KOPT-K1 (cell line): ENCODE data around the gene SERAC1.
"Not testable (repeated sequence)": the region's sequence is repeated elsewhere in the genome, so short reads cannot be mapped to it uniquely, and the experiment has no call there.

ENCODE experiments used
- H3K27ac ChIP-seq: fragments of 200-600 bp; sonication (generic); 2 replicates; pipeline ENCODE4 v1.5.1; 2016; ENCODE audit warnings: antibody characterized with exemption, mild to moderate bottlenecking, low read depth, low read length; ENCODE audit not compliant: poor library complexity, severe bottlenecking
- H3K36me3 ChIP-seq: fragments of 200-600 bp; sonication (generic); 2 replicates; pipeline ENCODE4 v1.5.1; 2017; ENCODE audit warnings: antibody characterized with exemption, mild to moderate bottlenecking, low read length, moderate library complexity; ENCODE audit not compliant: insufficient read depth
- H3K9me3 ChIP-seq: fragments of 200-600 bp; sonication (generic); 2 replicates; pipeline ENCODE4 v1.5.1; 2017; ENCODE audit warnings: antibody characterized with exemption, low read length, mild to moderate bottlenecking; ENCODE audit not compliant: insufficient read depth, poor library complexity, severe bottlenecking

The SERAC1 gene

DNA sequence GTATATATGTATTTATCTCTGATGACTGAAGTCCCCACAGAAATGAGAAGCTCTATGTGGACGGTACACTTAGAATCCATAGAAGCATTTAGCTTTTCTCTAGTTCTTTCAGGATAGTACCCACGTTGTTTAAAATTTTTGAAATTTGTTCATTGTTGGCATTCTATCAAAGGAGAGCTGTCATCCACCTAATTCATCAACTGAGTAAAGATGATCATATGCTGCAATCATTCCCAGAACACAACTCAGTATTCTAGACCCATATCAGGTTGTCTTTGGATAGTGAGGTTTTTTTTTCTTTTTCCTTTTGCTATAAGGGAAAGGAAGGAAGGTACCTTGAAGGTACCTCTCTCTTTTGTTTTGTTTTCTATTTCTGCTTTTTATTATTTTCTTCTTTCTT, 9.3 kb downstream of the SERAC1 start:
- H3K36me3 ChIP-seq, result peaks cover 9% of the 10 kb centered on the region
- H3K9me3 ChIP-seq, result no peaks in the 10 kb centered on the region
- H3K27ac ChIP-seq, result no peak overlapping the region

GRCh38 chr6:158158123-158158522, 9.9 kb downstream of the SERAC1 start:
- Histone ChIP-seq H3K9me3 (no peaks in the 10 kb centered on the region), H3K27ac (no peak overlapping the region)

DNA sequence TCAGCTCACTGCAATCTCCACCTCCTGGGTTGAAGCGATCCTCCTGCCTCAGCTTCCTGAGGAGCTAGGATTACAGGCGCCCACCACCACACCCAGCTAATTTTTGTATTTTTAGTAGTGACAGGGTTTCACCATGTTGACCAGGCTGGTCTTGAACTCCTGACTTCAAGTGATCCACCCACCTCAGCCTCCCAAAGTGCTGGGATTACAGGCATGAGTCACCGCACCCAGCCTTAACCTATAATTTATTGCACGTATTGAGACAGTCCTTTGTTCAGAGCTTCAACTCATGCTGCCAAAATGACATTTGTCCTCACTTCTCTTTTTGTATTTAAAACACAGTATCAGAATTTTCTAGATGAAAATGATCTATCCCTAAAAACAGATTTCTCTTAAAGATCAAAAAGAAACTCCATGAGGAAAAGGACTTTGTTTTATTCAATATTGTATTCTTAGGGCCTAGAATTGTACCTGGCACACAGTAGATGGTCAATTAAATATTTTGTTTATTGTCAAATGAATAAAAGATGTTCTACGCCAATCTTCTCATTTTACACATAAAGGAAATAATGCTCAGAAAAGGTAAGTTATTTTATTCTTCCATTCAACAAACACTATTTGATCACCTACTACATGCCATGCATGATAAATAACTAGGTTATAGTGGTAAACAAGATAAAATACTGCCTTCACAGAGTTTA, 10.8 kb downstream of the SERAC1 start:
- no peak overlapping the region for H3K27ac ChIP-seq
- H3K9me3 ChIP-seq, result no peaks in the 10 kb centered on the region
- peaks cover 9% of the 10 kb centered on the region for H3K36me3 ChIP-seq

More at GRCh38 chr6:158158123-158158522, 9.9 kb downstream of the SERAC1 start:
- H3K36me3 ChIP-seq, result peaks cover 9% of the 10 kb centered on the region

GRCh38 chr6:158154816-158155215, 13.2 kb downstream of the SERAC1 start:
- H3K36me3 ChIP-seq, result peaks cover 12% of the 10 kb centered on the region
- H3K9me3 ChIP-seq, result no peaks in the 10 kb centered on the region
- H3K27ac ChIP-seq, result no peak overlapping the region

DNA sequence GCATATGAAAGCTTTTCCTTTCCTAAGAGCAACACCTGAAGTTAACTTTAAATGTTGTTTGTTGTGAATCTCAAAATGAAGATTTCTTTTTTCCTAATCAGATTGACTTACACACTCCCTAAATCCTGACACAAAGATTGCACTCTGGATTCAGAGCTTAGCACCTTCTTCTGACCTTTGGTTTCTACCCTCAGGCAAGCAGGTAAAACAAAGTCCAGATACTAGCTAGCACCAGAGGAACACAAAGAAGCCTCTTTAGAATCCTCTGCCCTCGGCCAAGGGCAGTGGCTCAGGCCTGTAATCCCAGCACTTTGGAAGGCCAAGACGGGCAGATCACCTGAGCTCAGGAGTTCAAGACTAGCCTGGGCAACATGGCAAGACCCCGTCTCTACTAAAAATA, 14.5 kb downstream of the SERAC1 start:
- Histone ChIP-seq H3K27ac (no peak overlapping the region), H3K9me3 (no peaks in the 10 kb centered on the region), H3K36me3 (peaks cover 17% of the 10 kb centered on the region)

GRCh38 chr6:158152659-158153058, 15.4 kb downstream of the SERAC1 start:
- no peaks in the 10 kb centered on the region for H3K9me3 ChIP-seq
- no peak overlapping the region for H3K27ac ChIP-seq
- peaks cover 15% of the 10 kb centered on the region for H3K36me3 ChIP-seq

DNA sequence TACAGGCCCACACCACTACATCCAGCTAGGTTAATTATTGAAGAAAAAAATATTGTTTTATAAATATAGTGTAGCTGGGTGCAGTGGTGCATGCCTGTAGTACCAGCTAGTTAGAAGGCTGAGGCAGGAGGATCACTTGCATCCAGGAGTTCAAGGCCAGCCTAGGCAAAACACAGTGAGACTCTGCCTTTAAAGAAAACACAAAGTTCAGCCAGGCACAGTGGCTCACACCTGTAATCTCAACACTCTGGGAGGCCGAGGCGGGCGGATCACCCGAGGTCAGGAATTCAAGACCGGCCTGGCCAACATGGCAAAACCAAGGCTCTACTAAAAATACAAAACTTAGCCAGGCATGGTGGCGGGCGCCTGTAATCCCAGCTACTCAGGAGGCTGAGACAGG, 16.0 kb downstream of the SERAC1 start:
- not testable (repeated sequence) for H3K27ac ChIP-seq, H3K36me3 ChIP-seq, H3K9me3 ChIP-seq

DNA sequence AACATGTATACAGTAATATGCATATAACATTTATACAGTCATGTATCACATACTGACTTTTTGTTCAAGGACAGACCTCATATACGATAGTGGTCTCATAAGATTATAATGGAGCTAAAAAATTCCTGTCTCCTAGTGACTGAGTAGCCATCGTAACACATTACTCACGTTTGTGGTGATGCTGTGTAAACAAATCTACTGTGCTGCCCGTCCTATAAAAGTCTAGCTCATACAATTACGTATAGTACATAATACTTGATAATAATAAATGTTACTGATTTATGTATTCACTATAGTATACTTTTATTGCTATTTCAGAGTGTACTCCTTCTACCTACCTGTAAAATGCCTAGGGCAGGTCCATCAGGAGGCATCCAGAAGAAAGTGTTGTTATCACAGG, 17.4 kb downstream of the SERAC1 start:
- no peak overlapping the region for H3K27ac ChIP-seq

DNA sequence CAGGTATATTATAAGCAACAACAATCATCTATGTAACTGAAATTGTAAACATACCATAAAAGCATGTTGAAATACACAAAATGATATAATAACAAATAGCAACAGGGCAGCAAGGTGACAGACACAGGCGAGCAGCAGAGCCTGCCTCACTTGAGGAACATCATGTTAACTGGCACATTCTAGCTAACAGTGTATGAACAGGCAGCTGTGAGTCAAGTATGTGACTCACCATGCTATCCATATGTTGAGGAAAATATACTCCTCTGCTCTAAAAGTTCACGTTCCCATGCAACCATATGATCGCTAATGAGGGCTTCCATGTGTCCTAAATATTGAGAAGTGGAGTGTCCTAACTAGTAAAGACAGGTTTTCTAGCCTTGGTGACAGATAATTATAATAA, 18.4 kb downstream of the SERAC1 start:
- no peak overlapping the region for H3K27ac ChIP-seq
- no peaks in the 10 kb centered on the region for H3K9me3 ChIP-seq
- peaks cover 12% of the 10 kb centered on the region for H3K36me3 ChIP-seq

More for the DNA sequence above, 17.4 kb downstream of the SERAC1 start:
- Histone ChIP-seq H3K9me3 (no peaks in the 10 kb centered on the region), H3K36me3 (peaks cover 12% of the 10 kb centered on the region)

- Histone ChIP-seq H3K9me3 (no peaks in the 10 kb centered on the region), H3K36me3 (peaks cover 29% of the 10 kb centered on the region), H3K27ac (no peak overlapping the region)
These were observed 24.4 kb downstream of the SERAC1 start for GRCh38 chr6:158143700-158144099.

GRCh38 chr6:158142789-158143188, 25.3 kb downstream of the SERAC1 start:
- Histone ChIP-seq H3K27ac (no peak overlapping the region), H3K36me3 (peaks cover 29% of the 10 kb centered on the region), H3K9me3 (no peaks in the 10 kb centered on the region)

GRCh38 chr6:158131926-158132325, 36.1 kb downstream of the SERAC1 start:
- no peaks in the 10 kb centered on the region for H3K9me3 ChIP-seq

GRCh38 chr6:158125271-158125670, 42.8 kb downstream of the SERAC1 start:
- H3K9me3 ChIP-seq, result no peaks in the 10 kb centered on the region
- no peak overlapping the region for H3K27ac ChIP-seq
- H3K36me3 ChIP-seq, result no peaks in the 10 kb centered on the region

More at GRCh38 chr6:158131926-158132325, 36.1 kb downstream of the SERAC1 start:
- Histone ChIP-seq H3K27ac (no peak overlapping the region), H3K36me3 (no peaks in the 10 kb centered on the region)

- H3K9me3 ChIP-seq, result no peaks in the 10 kb centered on the region
- H3K36me3 ChIP-seq, result no peaks in the 10 kb centered on the region
These were observed 43.8 kb downstream of the SERAC1 start for GRCh38 chr6:158124288-158124687.

GRCh38 chr6:158122048-158122447, 46.0 kb downstream of the SERAC1 start:
- no peak overlapping the region for H3K27ac ChIP-seq
- no peaks in the 10 kb centered on the region for H3K9me3 ChIP-seq
- no peaks in the 10 kb centered on the region for H3K36me3 ChIP-seq

More at GRCh38 chr6:158124288-158124687, 43.8 kb downstream of the SERAC1 start:
- H3K27ac ChIP-seq, result no peak overlapping the region

GRCh38 chr6:158121335-158121734, 46.7 kb downstream of the SERAC1 start:
- no peaks in the 10 kb centered on the region for H3K9me3 ChIP-seq
- no peaks in the 10 kb centered on the region for H3K36me3 ChIP-seq
- H3K27ac ChIP-seq, result no peak overlapping the region
